Measurements from ENCODE around the gene SPEN. TPM values are rescaled to one million over a fixed set of nuclear protein-coding genes. Genes with fewer than 3 reads are reported as not detected.
A peak's percentile ranks its signal among the peaks of the same experiment; 100 is the strongest.

SPEN gene
- total and polyA plus RNA-seq, 9 of the 15 experiments (the other 6 are each of a cell fraction or from before 2014, with no cell fraction given): 5.7 to 87.5 (median 27.2) TPM

GRCh38 chr1:15834406-15835204 is 12.9 kb upstream of the SPEN start (continued):
- TF ChIP-seq, protein P1, sequence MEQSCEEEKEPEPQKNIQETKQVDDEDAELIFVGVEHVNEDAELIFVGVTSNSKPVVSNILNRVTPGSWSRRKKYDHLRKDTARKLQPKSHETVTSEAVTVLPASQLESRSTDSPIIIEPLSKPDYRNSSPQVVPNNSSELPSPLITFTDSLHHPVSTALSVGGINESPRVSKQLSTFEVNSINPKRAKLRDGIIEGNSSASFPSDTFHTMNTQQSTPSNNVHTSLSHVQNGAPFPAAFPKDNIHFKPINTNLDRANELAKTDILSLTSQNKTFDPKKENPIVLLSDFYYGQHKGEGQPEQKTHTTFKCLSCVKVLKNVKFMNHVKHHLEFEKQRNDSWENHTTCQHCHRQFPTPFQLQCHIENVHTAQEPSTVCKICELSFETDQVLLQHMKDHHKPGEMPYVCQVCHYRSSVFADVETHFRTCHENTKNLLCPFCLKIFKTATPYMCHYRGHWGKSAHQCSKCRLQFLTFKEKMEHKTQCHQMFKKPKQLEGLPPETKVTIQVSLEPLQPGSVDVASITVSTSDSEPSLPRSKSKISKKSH (CRISPR knock-in tag; IDR thresholded peaks at IDR 0.05): no peak
- TF ChIP-seq GTF2E2 (tag; IDR thresholded peaks at IDR 0.05) (peak; percentile 98), WHSC1 (IDR thresholded peaks at IDR 0.05; ENCODE audit: low read length) (no peak), ZKSCAN8 (CRISPR knock-in tag; IDR thresholded peaks at IDR 0.05) (no peak; the same call in 1 of the 2 replicates), TCFL5 (CRISPR knock-in tag; conservative IDR thresholded peaks at IDR 0.05) (no peak), IRF2 (CRISPR knock-in tag; IDR thresholded peaks at IDR 0.05) (no peak), ZNF282 (CRISPR knock-in tag; IDR thresholded peaks at IDR 0.05) (no peak; the same call in 1 of the 2 replicates), ID3 (CRISPR knock-in tag; IDR thresholded peaks at IDR 0.05) (no peak), ID3 (tag; IDR thresholded peaks at IDR 0.05) (peak; percentile 53), ZNF785 (CRISPR knock-in tag; IDR thresholded peaks at IDR 0.05) (no peak), MIER1 (IDR thresholded peaks at IDR 0.05; ENCODE audit: low read depth) (0 out of 2 replicates have a peak, but pooled peaks have one; percentile 42), MAFG (tag; conservative IDR thresholded peaks at IDR 0.05) (no peak), TCF3 (CRISPR knock-in tag; IDR thresholded peaks at IDR 0.05) (peak; percentile 38; the same call in 1 of the 2 replicates), CHCHD3 (CRISPR knock-in tag; IDR thresholded peaks at IDR 0.05) (no peak), BACH1 (tag; IDR thresholded peaks at IDR 0.05) (no peak), PPARD (CRISPR knock-in tag; IDR thresholded peaks at IDR 0.05) (no peak)
- TF ChIP-seq, protein P2, sequence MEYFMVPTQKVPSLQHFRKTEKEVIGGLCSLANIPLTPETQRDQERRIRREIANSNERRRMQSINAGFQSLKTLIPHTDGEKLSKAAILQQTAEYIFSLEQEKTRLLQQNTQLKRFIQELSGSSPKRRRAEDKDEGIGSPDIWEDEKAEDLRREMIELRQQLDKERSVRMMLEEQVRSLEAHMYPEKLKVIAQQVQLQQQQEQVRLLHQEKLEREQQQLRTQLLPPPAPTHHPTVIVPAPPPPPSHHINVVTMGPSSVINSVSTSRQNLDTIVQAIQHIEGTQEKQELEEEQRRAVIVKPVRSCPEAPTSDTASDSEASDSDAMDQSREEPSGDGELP (CRISPR knock-in tag; IDR thresholded peaks at IDR 0.05; ENCODE audit: borderline replicate concordance): peak; percentile 80
- TF ChIP-seq, protein P3, sequence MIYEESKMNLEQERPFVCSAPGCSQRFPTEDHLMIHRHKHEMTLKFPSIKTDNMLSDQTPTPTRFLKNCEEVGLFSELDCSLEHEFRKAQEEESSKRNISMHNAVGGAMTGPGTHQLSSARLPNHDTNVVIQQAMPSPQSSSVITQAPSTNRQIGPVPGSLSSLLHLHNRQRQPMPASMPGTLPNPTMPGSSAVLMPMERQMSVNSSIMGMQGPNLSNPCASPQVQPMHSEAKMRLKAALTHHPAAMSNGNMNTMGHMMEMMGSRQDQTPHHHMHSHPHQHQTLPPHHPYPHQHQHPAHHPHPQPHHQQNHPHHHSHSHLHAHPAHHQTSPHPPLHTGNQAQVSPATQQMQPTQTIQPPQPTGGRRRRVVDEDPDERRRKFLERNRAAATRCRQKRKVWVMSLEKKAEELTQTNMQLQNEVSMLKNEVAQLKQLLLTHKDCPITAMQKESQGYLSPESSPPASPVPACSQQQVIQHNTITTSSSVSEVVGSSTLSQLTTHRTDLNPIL (CRISPR knock-in tag; IDR thresholded peaks at IDR 0.05): no peak

Data from K562 (cell line).